SK-N-SH (cell line): ENCODE measurements around the gene STYK1. TPM values are rescaled to one million over a fixed set of nuclear protein-coding genes. Genes with fewer than 3 reads are reported as not detected.

Source experiments
- CTCF ChIA-PET: fragments of 300-600, 350-600 bp; formaldehyde crosslinking; extraction: SDS; loops from one replicate; lab custom pipeline; 2021; lab: Yijun Ruan, JAX
- POLR2A ChIA-PET: fragments of 350-600 bp; sonication (Branson Sonifier 250); formaldehyde crosslinking; extraction: SDS; loops from one replicate; lab custom pipeline; 2020; ENCODE audit warnings: antibody characterized with exemption, inconsistent platforms; lab: Yijun Ruan, JAX
- DNase-seq: peaks from one replicate; pipeline ENCODE4 v3.0.0; 2012
- H2AFZ ChIP-seq: fragments of 200-600 bp; sonication (generic); 2 replicates; pipeline ENCODE4 v1.8.1; 2016; ENCODE audit warnings: antibody characterized with exemption, mild to moderate bottlenecking, low read depth
- H3F3A ChIP-seq: fragments of 200-600 bp; sonication (generic); replicated peaks from 2 replicates; pipeline ENCODE3; 2016; ENCODE audit warnings: antibody characterized with exemption, mild to moderate bottlenecking; ENCODE audit not compliant: insufficient read depth
- H3K27ac ChIP-seq, 2 experiments: fragments of 200-500 bp in 1 of 2; fragments of 200-600 bp in 1 of 2; sonication (Bioruptor generic) in 1 of 2; sonication (generic), shearing (Covaris generic) in 1 of 2; 2 replicates each; pipeline versions ENCODE4 v1.5.1 to v1.6.1; 2014 to 2016; ENCODE audit warnings: low read depth in 2 of 2, inconsistent platforms in 1 of 2, low read length in 1 of 2, mild to moderate bottlenecking in 1 of 2, mixed read lengths in 1 of 2
- H3K27me3 ChIP-seq: fragments of 200-600 bp; sonication (generic), shearing (Covaris generic); 2 replicates; pipeline ENCODE4 v1.6.1; 2016; ENCODE audit warnings: mixed run types; ENCODE audit not compliant: insufficient read depth
- H3K36me3 ChIP-seq, 2 experiments: fragments of 200-500 bp in 1 of 2; fragments of 200-600 bp in 1 of 2; sonication (Bioruptor generic) in 1 of 2; sonication (generic) in 1 of 2; replicated peaks in 1 of 2; 2 replicates each; pipeline versions ENCODE3 to v1.5.1; 2014 to 2016; ENCODE audit warnings: low read length in 1 of 2, mild to moderate bottlenecking in 1 of 2; ENCODE audit not compliant: insufficient read depth in 2 of 2, control insufficient read depth in 1 of 2
- H3K4me1 ChIP-seq, 2 experiments: fragments of 200-500 bp in 1 of 2; fragments of 200-600 bp in 1 of 2; sonication (Bioruptor generic) in 1 of 2; sonication (generic), shearing (Covaris generic) in 1 of 2; 2 replicates each; pipeline versions ENCODE4 v1.5.1 to v1.6.1; 2014 to 2016; ENCODE audit warnings: low read depth in 1 of 2, low read length in 1 of 2, mixed run types in 1 of 2; ENCODE audit not compliant: insufficient read depth in 2 of 2, control insufficient read depth in 1 of 2
- H3K4me2 ChIP-seq: fragments of 200-600 bp; sonication (generic), shearing (Covaris generic); 2 replicates; pipeline ENCODE4 v1.6.1; 2017; ENCODE audit warnings: mixed run types
- H3K4me3 ChIP-seq, 2 experiments: fragments of 200-500 bp in 1 of 2; fragments of 200-600 bp in 1 of 2; sonication (Bioruptor generic) in 1 of 2; sonication (generic), shearing (Covaris generic) in 1 of 2; 2 replicates each; pipeline versions ENCODE4 v1.5.1 to v1.8.1; 2014 to 2016; ENCODE audit warnings: low read depth in 2 of 2, inconsistent platforms in 1 of 2, low read length in 1 of 2, mild to moderate bottlenecking in 1 of 2, mixed read lengths in 1 of 2, moderate library complexity in 1 of 2
- H3K79me2 ChIP-seq: fragments of 200-600 bp; sonication (generic); 2 replicates; pipeline ENCODE4 v1.8.1; 2017; ENCODE audit warnings: mild to moderate bottlenecking; ENCODE audit not compliant: insufficient read depth
- H3K9ac ChIP-seq: fragments of 200-600 bp; sonication (generic); 2 replicates; pipeline ENCODE4 v1.6.1; 2017; ENCODE audit warnings: mixed run types
- H3K9me2 ChIP-seq: fragments of 200-600 bp; sonication (generic); 2 replicates; pipeline ENCODE4 v1.6.1; 2017; ENCODE audit warnings: mixed run types
- H3K9me3 ChIP-seq: fragments of 200-600 bp; sonication (generic); 2 replicates; pipeline ENCODE4 v1.6.1; 2017; ENCODE audit warnings: mixed run types, mild to moderate bottlenecking, moderate library complexity
- H4K20me1 ChIP-seq: fragments of 200-600 bp; sonication (generic); 2 replicates; pipeline ENCODE4 v1.6.1; 2017; ENCODE audit warnings: mild to moderate bottlenecking, mixed run types; ENCODE audit not compliant: insufficient read depth
- ELF1 ChIP-seq: IDR thresholded peaks from 2 replicates; pipeline ENCODE4 v1.4.0; 2012
- EZH2phosphoT487 ChIP-seq: fragments of 200-600 bp; sonication (generic); IDR thresholded peaks from 2 replicates; pipeline ENCODE4 v1.6.1; 2017; ENCODE audit warnings: low read depth, mixed run types, mild to moderate bottlenecking, antibody characterized with exemption, moderate library complexity, borderline replicate concordance
- FOSL2 ChIP-seq: IDR thresholded peaks from 2 replicates; pipeline ENCODE4 v1.4.0; 2012; ENCODE audit warnings: low read depth, mild to moderate bottlenecking, moderate library complexity, borderline replicate concordance
- FOXJ3 ChIP-seq: sonication (generic); formaldehyde crosslinking; IDR thresholded peaks from 2 replicates; pipeline ENCODE4 v1.5.1; 2020; ENCODE audit warnings: mild to moderate bottlenecking, missing genetic modification reagents
- JUND ChIP-seq: IDR thresholded peaks from 2 replicates; pipeline ENCODE4 v1.4.0; 2012
- MXI1 ChIP-seq: IDR thresholded peaks from 2 replicates; pipeline ENCODE4 v1.6.1; 2012; ENCODE audit warnings: mild to moderate bottlenecking, low read depth, low read length, improper control_type of control experiment
- NFIC ChIP-seq: IDR thresholded peaks from 2 replicates; pipeline ENCODE4 v1.4.0; 2012; ENCODE audit warnings: borderline replicate concordance
- RCOR1 ChIP-seq: fragments of 150-350 bp; IDR thresholded peaks from 2 replicates; pipeline ENCODE4 v1.6.1; 2017; ENCODE audit warnings: antibody characterized with exemption, low read length
- RFX5 ChIP-seq: IDR thresholded peaks from 2 replicates; pipeline ENCODE4 v1.6.1; 2012; ENCODE audit warnings: mild to moderate bottlenecking, improper control_type of control experiment, low read length
- SIN3A ChIP-seq: IDR thresholded peaks from 2 replicates; pipeline ENCODE4 v1.6.1; 2012; ENCODE audit warnings: low read depth, mild to moderate bottlenecking, low read length, moderate library complexity, borderline replicate concordance
- TAF1 ChIP-seq: IDR thresholded peaks from 2 replicates; pipeline ENCODE4 v1.6.1; 2012; ENCODE audit warnings: low read depth, mild to moderate bottlenecking, low read length, moderate library complexity, borderline replicate concordance
- YY1 ChIP-seq: IDR thresholded peaks from 2 replicates; pipeline ENCODE4 v1.4.0; 2012; ENCODE audit warnings: low read depth, mild to moderate bottlenecking
- WGBS: methylation state at CpG from one replicate; pipeline ENCODE4 v1.1.6; 2017; ENCODE audit warnings: low lambda C conversion rate; 5-methylcytosine and 5-hydroxymethylcytosine counted together
- polyA plus RNA-seq, 3 experiments: library from polyadenylated mRNA; depleted of rRNA; stranded (reverse); fragments of >200 nt; gene quantifications; 2 replicates each; pipeline ENCODE4 v1.2.3, GENCODE V29; 2012
- TF ChIP-seq, protein P1 (sequence below): fragments of 200-600 bp; sonication (generic); IDR thresholded peaks from 2 replicates; pipeline ENCODE4 v1.6.1; 2017; ENCODE audit warnings: antibody characterized with exemption, mild to moderate bottlenecking, moderate library complexity
- TF ChIP-seq, protein P2 (sequence below): IDR thresholded peaks from 2 replicates; pipeline ENCODE4 v1.6.1; 2012; ENCODE audit warnings: mild to moderate bottlenecking, low read depth, low read length, moderate library complexity
- TF ChIP-seq, protein P3 (sequence below): IDR thresholded peaks from 2 replicates; pipeline ENCODE4 v1.4.0; 2012; ENCODE audit warnings: low read depth
- TF ChIP-seq, protein P4 (sequence below): IDR thresholded peaks from 2 replicates; pipeline ENCODE4 v1.4.0; 2012; ENCODE audit warnings: low read depth, borderline replicate concordance

Gene STYK1
- polyA plus RNA-seq, 1 of the 3 experiments (the other 2 are of a cell fraction): not detected

DNA sequence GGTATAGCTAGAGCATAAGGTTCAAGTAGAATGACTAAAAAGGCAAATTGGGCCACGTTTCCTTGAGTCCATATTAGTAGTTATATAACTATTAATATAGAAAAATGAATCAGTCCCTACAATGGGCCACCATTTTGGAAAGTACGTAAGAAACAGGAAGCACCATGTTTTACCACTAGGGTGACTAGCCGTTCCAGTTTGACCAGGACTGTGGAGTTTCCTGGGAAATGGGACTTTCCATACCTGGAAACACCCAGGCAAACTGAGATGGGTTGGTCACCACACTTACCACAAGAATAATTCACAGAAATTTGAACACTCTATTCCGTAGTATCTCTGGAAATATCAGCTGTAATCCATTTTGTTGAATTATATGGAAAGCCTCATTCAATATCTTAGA, 58.3 kb downstream of the STYK1 start:
- ChIA-PET POLR2A (no interaction called here), CTCF (interaction anchor here (1.1 kb wide), 1 partner anchor 44 kb away, joined by 4 read pairs; no protein-coding TSS in a partner anchor)
- no peak overlapping the region for H3K27ac ChIP-seq
- H3K9me3 ChIP-seq: no peaks in the 10 kb centered on the region
- no peaks in the 10 kb centered on the region for H3K27me3 ChIP-seq
- H3K4me3 ChIP-seq: no peak overlapping the region
- peaks cover 9% of the 10 kb centered on the region for H3F3A ChIP-seq
- no peak overlapping the region for H3K9ac ChIP-seq
- peak overlapping the region; percentile 47; the same call in 1 of the 2 replicates for H2AFZ ChIP-seq
- H3K9me2 ChIP-seq: no peaks in the 10 kb centered on the region
- peaks cover 27% of the 10 kb centered on the region for H3K79me2 ChIP-seq
- H3K4me2 ChIP-seq: no peak overlapping the region
- H3K36me3 ChIP-seq: peaks cover 6% of the 10 kb centered on the region in 2 experiments
- no peaks in the 10 kb centered on the region for H4K20me1 ChIP-seq
- 57% methylated on average over 4 of the region's 4 CpGs for WGBS
- TF ChIP-seq, protein P1, sequence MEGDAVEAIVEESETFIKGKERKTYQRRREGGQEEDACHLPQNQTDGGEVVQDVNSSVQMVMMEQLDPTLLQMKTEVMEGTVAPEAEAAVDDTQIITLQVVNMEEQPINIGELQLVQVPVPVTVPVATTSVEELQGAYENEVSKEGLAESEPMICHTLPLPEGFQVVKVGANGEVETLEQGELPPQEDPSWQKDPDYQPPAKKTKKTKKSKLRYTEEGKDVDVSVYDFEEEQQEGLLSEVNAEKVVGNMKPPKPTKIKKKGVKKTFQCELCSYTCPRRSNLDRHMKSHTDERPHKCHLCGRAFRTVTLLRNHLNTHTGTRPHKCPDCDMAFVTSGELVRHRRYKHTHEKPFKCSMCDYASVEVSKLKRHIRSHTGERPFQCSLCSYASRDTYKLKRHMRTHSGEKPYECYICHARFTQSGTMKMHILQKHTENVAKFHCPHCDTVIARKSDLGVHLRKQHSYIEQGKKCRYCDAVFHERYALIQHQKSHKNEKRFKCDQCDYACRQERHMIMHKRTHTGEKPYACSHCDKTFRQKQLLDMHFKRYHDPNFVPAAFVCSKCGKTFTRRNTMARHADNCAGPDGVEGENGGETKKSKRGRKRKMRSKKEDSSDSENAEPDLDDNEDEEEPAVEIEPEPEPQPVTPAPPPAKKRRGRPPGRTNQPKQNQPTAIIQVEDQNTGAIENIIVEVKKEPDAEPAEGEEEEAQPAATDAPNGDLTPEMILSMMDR: peak; percentile 23; the same call in 1 of the 2 replicates
- no peak for TF ChIP-seq SIN3A
- TF ChIP-seq RFX5: no peak
- no peak for DNase-seq
- peaks cover 6 to 10% of the 10 kb centered on the region in 2 experiments for H3K4me1 ChIP-seq

DNA sequence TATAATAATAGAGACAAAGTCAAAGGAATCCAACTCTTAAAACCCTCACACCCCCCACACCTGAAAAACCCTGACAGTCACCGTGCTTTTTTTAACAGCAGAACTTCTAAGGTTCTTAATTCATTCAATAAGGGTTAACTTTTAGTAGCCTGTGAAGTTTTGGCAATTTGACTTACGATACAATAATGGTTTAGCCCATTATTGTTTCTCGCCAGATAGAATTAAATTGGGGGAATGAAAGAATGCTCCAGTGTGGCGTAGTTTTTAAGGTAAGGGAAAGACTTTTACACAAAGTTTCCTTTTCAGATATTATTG, 59.8 kb downstream of the STYK1 start:
- 15% methylated on average over 4 of the region's 4 CpGs for WGBS
- peak overlapping the region; percentile 95 for H3K9ac ChIP-seq
- CTCF ChIA-PET: interaction anchor here (1.1 kb wide), 1 partner anchor 136 kb away, joined by 4 read pairs; no protein-coding TSS in a partner anchor
- no peaks in the 10 kb centered on the region for H4K20me1 ChIP-seq
- peaks cover 17 to 18% of the 10 kb centered on the region in 2 experiments for H3K36me3 ChIP-seq
- DNase-seq: peak; percentile 5
- H3K9me2 ChIP-seq: no peaks in the 10 kb centered on the region
- peak overlapping the region; percentile 89 to 95 for H3K4me3 ChIP-seq
- no peaks in the 10 kb centered on the region for H3K27me3 ChIP-seq
- peaks cover 12% of the 10 kb centered on the region for H3F3A ChIP-seq
- H3K4me1 ChIP-seq: peaks cover 6 to 10% of the 10 kb centered on the region in 2 experiments
- POLR2A ChIA-PET: interaction anchor here (1.2 kb wide), 1 partner anchor 557 kb away, joined by 3 read pairs; the partner anchor contains the start of gene SMIM10L1
- H2AFZ ChIP-seq: peak overlapping the region; percentile 94
- H3K79me2 ChIP-seq: peaks cover 27% of the 10 kb centered on the region
- peak overlapping the region; percentile 53 for H3K4me2 ChIP-seq
- peak overlapping the region; percentile 75 to 86 for H3K27ac ChIP-seq
- TF ChIP-seq, protein P2, sequence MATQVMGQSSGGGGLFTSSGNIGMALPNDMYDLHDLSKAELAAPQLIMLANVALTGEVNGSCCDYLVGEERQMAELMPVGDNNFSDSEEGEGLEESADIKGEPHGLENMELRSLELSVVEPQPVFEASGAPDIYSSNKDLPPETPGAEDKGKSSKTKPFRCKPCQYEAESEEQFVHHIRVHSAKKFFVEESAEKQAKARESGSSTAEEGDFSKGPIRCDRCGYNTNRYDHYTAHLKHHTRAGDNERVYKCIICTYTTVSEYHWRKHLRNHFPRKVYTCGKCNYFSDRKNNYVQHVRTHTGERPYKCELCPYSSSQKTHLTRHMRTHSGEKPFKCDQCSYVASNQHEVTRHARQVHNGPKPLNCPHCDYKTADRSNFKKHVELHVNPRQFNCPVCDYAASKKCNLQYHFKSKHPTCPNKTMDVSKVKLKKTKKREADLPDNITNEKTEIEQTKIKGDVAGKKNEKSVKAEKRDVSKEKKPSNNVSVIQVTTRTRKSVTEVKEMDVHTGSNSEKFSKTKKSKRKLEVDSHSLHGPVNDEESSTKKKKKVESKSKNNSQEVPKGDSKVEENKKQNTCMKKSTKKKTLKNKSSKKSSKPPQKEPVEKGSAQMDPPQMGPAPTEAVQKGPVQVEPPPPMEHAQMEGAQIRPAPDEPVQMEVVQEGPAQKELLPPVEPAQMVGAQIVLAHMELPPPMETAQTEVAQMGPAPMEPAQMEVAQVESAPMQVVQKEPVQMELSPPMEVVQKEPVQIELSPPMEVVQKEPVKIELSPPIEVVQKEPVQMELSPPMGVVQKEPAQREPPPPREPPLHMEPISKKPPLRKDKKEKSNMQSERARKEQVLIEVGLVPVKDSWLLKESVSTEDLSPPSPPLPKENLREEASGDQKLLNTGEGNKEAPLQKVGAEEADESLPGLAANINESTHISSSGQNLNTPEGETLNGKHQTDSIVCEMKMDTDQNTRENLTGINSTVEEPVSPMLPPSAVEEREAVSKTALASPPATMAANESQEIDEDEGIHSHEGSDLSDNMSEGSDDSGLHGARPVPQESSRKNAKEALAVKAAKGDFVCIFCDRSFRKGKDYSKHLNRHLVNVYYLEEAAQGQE: no peak
- TF ChIP-seq NFIC (no peak), SIN3A (no peak), EZH2phosphoT487 (no peak), RCOR1 (no peak), ELF1 (no peak), FOSL2 (no peak), TAF1 (no peak), YY1 (no peak), JUND (no peak), FOXJ3 (CRISPR knock-in tag) (no peak), MXI1 (no peak)
- TF ChIP-seq, protein P3, sequence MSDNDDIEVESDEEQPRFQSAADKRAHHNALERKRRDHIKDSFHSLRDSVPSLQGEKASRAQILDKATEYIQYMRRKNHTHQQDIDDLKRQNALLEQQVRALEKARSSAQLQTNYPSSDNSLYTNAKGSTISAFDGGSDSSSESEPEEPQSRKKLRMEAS: no peak
- TF ChIP-seq, protein P4, sequence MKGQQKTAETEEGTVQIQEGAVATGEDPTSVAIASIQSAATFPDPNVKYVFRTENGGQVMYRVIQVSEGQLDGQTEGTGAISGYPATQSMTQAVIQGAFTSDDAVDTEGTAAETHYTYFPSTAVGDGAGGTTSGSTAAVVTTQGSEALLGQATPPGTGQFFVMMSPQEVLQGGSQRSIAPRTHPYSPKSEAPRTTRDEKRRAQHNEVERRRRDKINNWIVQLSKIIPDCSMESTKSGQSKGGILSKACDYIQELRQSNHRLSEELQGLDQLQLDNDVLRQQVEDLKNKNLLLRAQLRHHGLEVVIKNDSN: no peak
- H3K9me3 ChIP-seq: no peaks in the 10 kb centered on the region
